Progenitor cell of endocrine pancreas (in vitro differentiated cells): ENCODE data around the gene SLC66A1. TPM values are rescaled to one million over a fixed set of nuclear protein-coding genes. Genes with fewer than 3 reads are reported as not detected.

Experiments used
- DNase-seq: peaks from one replicate; pipeline ENCODE4 v3.0.0; 2021; ENCODE audit warnings: low spot score; ENCODE audit not compliant: unreplicated experiment
- H3K27ac Mint-ChIP-seq: 2 replicates; pipeline ENCODE4 v1.8.0; 2021; ENCODE audit warnings: mild to moderate bottlenecking, moderate library complexity, mixed read lengths
- H3K27me3 Mint-ChIP-seq: 2 replicates; pipeline ENCODE4 v1.8.0; 2021; ENCODE audit warnings: mixed read lengths
- H3K36me3 Mint-ChIP-seq: 2 replicates; pipeline ENCODE4 v1.8.0; 2022; ENCODE audit warnings: mixed read lengths; ENCODE audit not compliant: insufficient read depth
- H3K4me1 Mint-ChIP-seq: 2 replicates; pipeline ENCODE4 v1.8.0; 2021; ENCODE audit warnings: low read depth, mixed read lengths
- H3K4me3 Mint-ChIP-seq: 2 replicates; pipeline ENCODE4 v1.8.0; 2021; ENCODE audit warnings: low read depth, mild to moderate bottlenecking, moderate library complexity, mixed read lengths
- H3K9me3 Mint-ChIP-seq: 2 replicates; pipeline ENCODE4 v1.8.0; 2021; ENCODE audit warnings: low read depth, mixed read lengths
- CTCF ChIP-seq: fragments of 200-600 bp; sonication (generic); IDR thresholded peaks from one replicate; pipeline ENCODE4 v1.5.0; 2021; ENCODE audit warnings: antibody characterized with exemption, mild to moderate bottlenecking; ENCODE audit not compliant: unreplicated experiment
- total RNA-seq: library from RNA; stranded (reverse); gene quantifications from 2 replicates; pipeline ENCODE4 v1.2.1, GENCODE V29; 2021

Gene SLC66A1
- total RNA-seq, 1 donor from 2014 or later, result 25.7 TPM

GRCh38 chr1:19354531-19354981 is 42.4 kb downstream of the SLC66A1 start:
- H3K27me3 Mint-ChIP-seq, result no peaks in the 10 kb centered on the region
- peaks cover 12% of the 10 kb centered on the region for H3K36me3 Mint-ChIP-seq
- H3K4me1 Mint-ChIP-seq, result peaks cover 2% of the 10 kb centered on the region
- no peak for DNase-seq
- no peak overlapping the region for H3K27ac Mint-ChIP-seq
- H3K4me3 Mint-ChIP-seq, result no peak overlapping the region
- H3K9me3 Mint-ChIP-seq, result no peaks in the 10 kb centered on the region
- TF ChIP-seq CTCF, result no peak

GRCh38 chr1:19356266-19356665 is 44.1 kb downstream of the SLC66A1 start:
- DNase-seq, result no peak
- Mint-ChIP-seq H3K4me1 (no peaks in the 10 kb centered on the region), H3K27me3 (no peaks in the 10 kb centered on the region), H3K27ac (no peak overlapping the region), H3K36me3 (peaks cover 9% of the 10 kb centered on the region), H3K4me3 (no peak overlapping the region), H3K9me3 (no peaks in the 10 kb centered on the region)
- no peak for TF ChIP-seq CTCF

- no peak overlapping the region for H3K4me3 Mint-ChIP-seq
- no peaks in the 10 kb centered on the region for H3K4me1 Mint-ChIP-seq
- peaks cover 9% of the 10 kb centered on the region for H3K36me3 Mint-ChIP-seq
- H3K27me3 Mint-ChIP-seq, result no peaks in the 10 kb centered on the region
- H3K9me3 Mint-ChIP-seq, result no peaks in the 10 kb centered on the region
- no peak overlapping the region for H3K27ac Mint-ChIP-seq
- DNase-seq, result no peak
- no peak for TF ChIP-seq CTCF
Measured at GRCh38 chr1:19357299-19357986, 45.3 kb downstream of the SLC66A1 start.

- H3K36me3 Mint-ChIP-seq, result peaks cover 10% of the 10 kb centered on the region
- H3K4me1 Mint-ChIP-seq, result no peaks in the 10 kb centered on the region
- H3K9me3 Mint-ChIP-seq, result no peaks in the 10 kb centered on the region
- H3K4me3 Mint-ChIP-seq, result no peak overlapping the region
- no peak overlapping the region for H3K27ac Mint-ChIP-seq
- no peak for TF ChIP-seq CTCF
- no peak for DNase-seq
- H3K27me3 Mint-ChIP-seq, result no peaks in the 10 kb centered on the region
Measured at GRCh38 chr1:19358710-19359109, 46.6 kb downstream of the SLC66A1 start.

GRCh38 chr1:19359357-19359756 is 47.2 kb downstream of the SLC66A1 start:
- DNase-seq, result no peak
- no peak for TF ChIP-seq CTCF
- H3K9me3 Mint-ChIP-seq, result no peaks in the 10 kb centered on the region
- H3K4me1 Mint-ChIP-seq, result no peaks in the 10 kb centered on the region
- peaks cover 8% of the 10 kb centered on the region for H3K36me3 Mint-ChIP-seq
- H3K27me3 Mint-ChIP-seq, result no peaks in the 10 kb centered on the region
- no peak overlapping the region for H3K27ac Mint-ChIP-seq
- no peak overlapping the region for H3K4me3 Mint-ChIP-seq
